IPS DF 4.7 (cell line): ENCODE results near the gene GPRIN2.

Experiments
- DNase-seq: peaks from one replicate; pipeline ENCODE4 v3.0.0-alpha.2; 2013; ENCODE audit warnings: low spot score; ENCODE audit errors: extremely low read depth

Gene GPRIN2

GRCh38 chr10:46549171-46550075, 7.0 kb downstream of the GPRIN2 start:
- no peak for DNase-seq

GRCh38 chr10:46548498-46549090, 7.9 kb downstream of the GPRIN2 start:
- DNase-seq: no peak

- DNase-seq: no peak
Measured at GRCh38 chr10:46547541-46548497, 8.6 kb downstream of the GPRIN2 start.

GRCh38 chr10:46546591-46547540, 9.6 kb downstream of the GPRIN2 start:
- no peak for DNase-seq

GRCh38 chr10:46545861-46546590, 10.4 kb downstream of the GPRIN2 start:
- DNase-seq: no peak

- DNase-seq: no peak
Measured at GRCh38 chr10:46544989-46545791, 11.3 kb downstream of the GPRIN2 start.

GRCh38 chr10:46543466-46544377, 12.7 kb downstream of the GPRIN2 start:
- DNase-seq: no peak

- DNase-seq: no peak
Measured at GRCh38 chr10:46542567-46543465, 13.6 kb downstream of the GPRIN2 start.

GRCh38 chr10:46541735-46542566, 14.5 kb downstream of the GPRIN2 start:
- no peak for DNase-seq

GRCh38 chr10:46541017-46541661, 15.3 kb downstream of the GPRIN2 start:
- no peak for DNase-seq

GRCh38 chr10:46540412-46541016, 15.9 kb downstream of the GPRIN2 start:
- DNase-seq: no peak

GRCh38 chr10:46539596-46540411, 16.7 kb downstream of the GPRIN2 start:
- DNase-seq: no peak

GRCh38 chr10:46538717-46539426, 17.6 kb downstream of the GPRIN2 start:
- DNase-seq: no peak

GRCh38 chr10:46538155-46538554, 18.3 kb downstream of the GPRIN2 start:
- DNase-seq: no peak
